HL-60/S4 (cell line): ENCODE measurements around the gene REST.
"Not testable (repeated sequence)": the region's sequence is repeated elsewhere in the genome, so short reads cannot be mapped to it uniquely, and the experiment has no call there.

Source experiments
- in situ Hi-C: fragments of 300-500 bp; cut with MboI; formaldehyde crosslinking; loops from 2 replicates; pipeline ENCODE4 v1.14.3; 2022; ENCODE audit warnings: low sequenced_read_pairs

The REST gene

DNA sequence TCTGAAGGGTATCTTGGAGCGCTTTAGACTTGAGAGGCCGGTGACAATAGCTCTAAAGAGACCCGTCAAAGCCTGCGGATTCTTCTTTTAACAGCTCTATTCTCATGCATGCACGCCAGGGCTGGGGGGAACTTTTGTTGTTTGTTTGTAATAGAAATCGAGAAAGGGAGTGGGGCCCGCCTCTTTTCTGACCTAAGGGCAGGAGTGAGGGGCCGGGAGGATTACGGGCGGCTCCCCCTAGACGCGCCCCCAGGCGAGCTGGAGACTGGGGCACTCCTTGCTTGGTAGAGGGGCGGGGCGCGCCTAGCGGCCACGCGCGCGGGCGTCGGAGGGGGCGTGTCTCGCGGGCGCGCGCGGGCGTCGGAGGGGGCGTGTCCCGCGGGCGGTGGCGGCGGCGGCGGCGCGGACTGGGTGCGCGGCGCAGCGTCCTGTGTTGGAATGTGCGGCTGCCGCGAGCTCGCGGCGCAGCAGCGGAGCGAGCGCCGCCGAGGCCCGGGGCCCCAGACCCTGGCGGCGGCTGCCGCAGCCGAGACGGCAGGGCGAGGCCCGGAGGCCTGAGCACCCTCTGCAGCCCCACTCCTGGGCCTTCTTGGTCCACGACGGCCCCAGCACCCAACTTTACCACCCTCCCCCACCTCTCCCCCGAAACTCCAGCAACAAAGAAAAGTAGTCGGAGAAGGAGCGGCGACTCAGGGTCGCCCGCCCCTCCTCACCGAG lies at the start of gene REST:
Gene REST, plus strand, starts transcription at position 412 of the 717 bp plus-strand sequence. CDS start 2,739 bp downstream, outside the sequence.
- in situ Hi-C loops = no loop called here

GRCh38 chr4:56859841-56860240 lies 47.9 kb upstream of the REST start:
- in situ Hi-C loops = no loop called here

DNA sequence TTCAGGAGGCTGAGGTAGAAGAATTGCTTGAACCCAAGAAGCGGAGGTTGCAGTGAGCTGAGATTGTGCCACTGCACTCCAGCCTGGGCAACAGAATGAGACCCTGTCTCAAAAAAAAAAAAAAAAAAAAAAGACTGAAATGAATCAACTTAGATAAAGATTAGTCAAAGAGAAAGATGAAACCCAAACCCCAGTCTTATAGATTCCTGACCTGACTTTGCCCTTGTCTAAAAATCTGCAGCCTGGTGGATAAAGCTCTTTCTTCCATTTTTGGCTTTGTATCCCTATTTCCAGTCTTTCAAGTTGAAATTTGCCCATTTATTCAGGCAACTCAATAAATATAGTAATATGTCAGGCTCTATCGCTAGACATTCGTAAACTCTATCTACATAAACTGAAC lies 46.9 kb upstream of the REST start:
- in situ Hi-C loops = no loop called here

DNA sequence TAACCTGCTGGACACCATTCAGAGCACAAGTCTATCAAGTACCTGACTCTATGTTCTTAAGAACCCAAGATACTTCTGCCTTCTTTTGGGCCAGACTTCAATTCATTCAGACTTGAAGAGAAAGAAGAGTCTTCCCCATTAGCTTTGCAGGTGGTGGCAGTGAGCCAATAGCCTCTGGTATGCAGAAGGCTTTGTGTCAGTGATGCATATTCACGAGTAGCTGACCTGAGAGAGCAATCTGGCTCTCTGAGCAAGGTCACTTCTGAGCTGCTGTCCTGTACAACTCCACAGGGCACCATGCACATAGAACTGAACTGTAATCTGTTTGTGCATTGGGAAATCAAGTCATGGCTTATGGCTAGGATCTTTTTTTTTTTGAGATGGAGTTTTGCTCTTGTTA lies 46.3 kb upstream of the REST start:
- in situ Hi-C loops = no loop called here

DNA sequence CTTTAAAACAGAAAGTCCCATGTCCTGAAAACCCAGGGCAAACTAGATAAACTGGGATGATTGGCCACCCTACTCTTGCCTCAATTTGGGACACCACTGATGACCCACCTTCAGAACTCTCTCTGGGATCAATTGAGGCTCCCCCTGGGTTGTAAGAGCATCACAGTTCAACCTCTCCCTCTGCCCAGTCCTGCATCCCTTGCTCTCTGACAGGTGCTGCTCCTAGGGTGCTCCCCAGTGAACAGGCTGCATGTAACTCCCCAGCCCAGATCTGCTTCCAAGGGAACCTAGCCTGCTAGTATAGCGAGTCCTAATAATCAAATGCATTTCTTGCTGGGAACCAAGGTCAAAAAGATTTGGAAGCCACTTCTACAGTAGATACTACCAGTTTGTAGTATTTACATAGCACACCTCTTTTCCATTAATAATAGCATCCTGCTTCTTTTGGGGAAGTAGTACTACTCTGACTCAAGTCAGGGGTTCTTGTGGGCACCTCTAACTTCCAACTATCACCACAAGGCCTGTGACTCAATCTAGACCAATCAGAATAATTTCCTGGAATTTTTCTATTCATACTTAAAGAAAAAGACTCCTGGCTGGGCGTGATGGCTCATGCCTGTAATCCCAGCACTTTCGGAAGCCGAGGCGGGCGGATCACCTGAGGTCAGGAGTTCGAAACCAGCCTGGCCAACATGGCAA lies 44.1 kb upstream of the REST start:
- in situ Hi-C loops = no loop called here

- in situ Hi-C loops = no loop called here
Observed at GRCh38 chr4:56870946-56871345, 36.8 kb upstream of the REST start.

- in situ Hi-C loops = no loop called here
Observed at GRCh38 chr4:56871371-56871866, 36.3 kb upstream of the REST start.

GRCh38 chr4:56874166-56874565 lies 33.5 kb upstream of the REST start:
- in situ Hi-C loops = no loop called here

DNA sequence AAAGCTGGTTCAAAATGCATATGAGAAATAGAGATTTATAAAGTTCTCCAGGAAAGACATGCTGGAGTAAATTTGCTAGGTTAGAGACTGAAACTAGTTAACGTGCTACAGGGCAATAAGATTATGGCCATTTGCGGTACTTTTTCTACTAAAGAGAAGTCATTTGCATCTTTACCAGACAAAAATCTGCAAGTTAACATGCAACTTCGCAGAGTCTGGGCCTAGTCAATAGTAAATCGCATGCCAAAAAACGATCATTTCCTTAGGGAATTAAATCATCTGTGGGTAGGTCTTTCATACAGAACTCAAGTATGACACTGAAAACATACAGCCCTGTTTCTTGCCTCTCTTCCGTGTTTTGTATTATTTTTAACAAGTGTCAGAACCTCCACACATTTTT lies 32.8 kb upstream of the REST start:
- in situ Hi-C loops = no loop called here

DNA sequence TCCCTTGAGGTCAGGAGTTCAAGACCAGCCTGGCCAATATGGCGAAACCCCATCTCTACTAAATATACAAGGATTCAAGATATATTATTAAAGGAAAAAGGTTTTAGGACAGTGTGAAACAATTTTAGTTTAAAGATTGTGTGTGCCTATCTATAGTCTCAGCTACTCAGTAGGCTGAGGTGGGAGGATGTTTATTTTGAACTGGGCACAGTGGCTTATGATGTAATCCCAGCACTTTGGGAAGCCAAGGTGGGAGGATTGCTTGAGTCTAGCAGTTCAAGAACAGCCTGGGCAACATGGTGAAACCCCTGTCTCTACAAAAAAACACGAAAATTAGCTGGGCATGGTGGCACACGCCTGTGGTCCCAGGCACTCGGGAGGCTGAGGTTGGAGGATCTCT lies 31.4 kb upstream of the REST start:
- in situ Hi-C loops = no loop called here

- in situ Hi-C loops = no loop called here
Observed at GRCh38 chr4:56879996-56880395, 27.7 kb upstream of the REST start.

DNA sequence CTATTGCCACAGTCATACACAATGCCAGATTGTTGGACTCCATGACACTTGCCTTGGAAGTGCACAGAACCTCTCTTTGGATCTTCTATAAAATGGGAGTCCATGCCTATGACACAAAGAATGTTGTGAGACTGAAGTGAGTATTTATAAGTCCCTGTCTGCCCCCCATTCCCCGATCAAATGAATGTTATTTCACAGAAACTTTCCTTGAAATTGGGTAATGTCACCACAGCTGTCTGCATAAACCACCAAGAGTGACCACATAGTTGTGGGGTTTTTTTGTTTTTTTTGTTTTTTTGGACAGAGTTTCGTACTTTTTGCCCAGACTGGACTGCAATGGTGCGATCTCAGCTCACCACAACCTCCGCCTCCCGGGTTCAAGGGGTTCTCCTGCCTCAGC lies 27.1 kb upstream of the REST start:
- in situ Hi-C loops = no loop called here

DNA sequence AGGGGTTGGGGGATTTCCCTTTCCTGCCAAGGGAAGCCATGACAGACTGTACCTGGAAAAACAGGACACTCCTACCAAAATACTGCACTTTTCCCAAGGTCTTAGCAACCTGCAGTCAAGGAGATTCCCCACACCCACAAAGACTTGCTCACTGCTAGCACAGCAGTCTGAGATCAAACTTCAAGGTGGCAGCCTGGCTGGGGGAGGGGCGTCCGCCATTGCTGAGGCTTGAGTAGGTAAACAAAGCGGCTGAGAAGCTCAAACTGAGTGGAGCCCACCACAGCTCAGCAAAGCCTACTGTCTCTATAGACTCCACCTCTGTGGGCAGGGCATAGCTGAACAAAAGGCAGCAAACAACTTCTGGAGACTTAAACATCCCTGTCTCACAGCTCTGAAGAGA lies 23.2 kb upstream of the REST start:
- in situ Hi-C loops = not testable (repeated sequence)

GRCh38 chr4:56892691-56893090 lies 15.0 kb upstream of the REST start:
- in situ Hi-C loops = no loop called here

DNA sequence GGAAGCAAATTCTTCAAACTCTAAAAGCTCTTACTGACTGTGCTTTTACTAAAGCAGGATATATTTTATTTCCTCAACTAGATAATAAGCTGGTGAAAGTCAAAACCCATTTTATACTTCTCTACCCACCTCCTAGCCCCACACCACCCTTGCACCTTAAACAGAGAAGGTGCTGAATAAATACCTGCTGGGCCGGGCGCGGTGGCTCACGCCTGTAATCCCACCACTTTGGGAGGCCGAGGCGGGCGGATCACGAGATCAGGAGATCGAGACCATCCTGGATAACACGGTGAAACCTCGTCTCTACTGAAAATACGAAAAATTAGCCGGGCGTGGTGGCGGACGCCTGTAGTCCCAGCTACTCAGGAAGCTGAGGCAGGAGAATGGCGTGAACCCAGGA lies 9.9 kb upstream of the REST start:
- in situ Hi-C loops = not testable (repeated sequence)

DNA sequence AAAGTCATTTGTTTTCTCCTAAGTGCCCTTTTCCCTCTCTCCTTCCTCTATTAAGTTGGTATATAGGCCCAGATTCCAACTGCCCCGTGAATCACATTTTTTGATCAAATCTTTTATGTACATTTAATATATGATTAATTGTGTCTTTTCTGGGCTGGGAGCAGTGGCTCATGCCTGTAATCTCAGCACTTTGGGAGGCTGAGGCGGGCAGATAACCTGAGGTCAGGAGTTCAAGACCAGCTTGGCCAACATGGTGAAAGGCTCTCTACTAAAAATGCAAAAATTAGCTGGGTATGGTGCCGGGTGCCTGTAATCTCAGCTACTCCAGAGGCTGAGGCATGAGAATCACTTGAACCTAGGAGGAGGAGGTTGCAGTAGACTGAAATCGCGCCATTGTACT lies 7.5 kb upstream of the REST start:
- in situ Hi-C loops = not testable (repeated sequence)

- in situ Hi-C loops = no loop called here
Observed at GRCh38 chr4:56902703-56903102, 5.0 kb upstream of the REST start.

DNA sequence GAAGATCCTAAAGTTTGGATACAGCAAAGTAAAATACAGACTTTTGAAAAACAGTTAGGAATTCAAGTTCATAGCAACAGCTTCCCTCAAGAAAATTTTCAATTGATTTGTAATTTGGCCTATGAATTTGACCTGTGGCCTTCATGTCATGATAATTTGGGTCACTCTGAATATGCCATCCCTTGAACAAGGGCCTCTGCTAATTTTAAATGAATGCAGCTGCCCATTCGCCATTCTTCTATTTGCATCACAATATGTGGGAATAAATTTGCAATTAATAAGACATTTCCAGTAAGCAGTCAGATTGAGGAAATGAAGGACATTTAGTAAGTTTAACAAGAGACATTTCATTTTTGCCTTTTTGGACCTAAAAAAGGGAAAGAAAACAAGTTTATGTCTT lies 1.9 kb upstream of the REST start:
- in situ Hi-C loops = no loop called here

GRCh38 chr4:56906489-56907393 lies 959 bp upstream of the REST start:
- in situ Hi-C loops = no loop called here

DNA sequence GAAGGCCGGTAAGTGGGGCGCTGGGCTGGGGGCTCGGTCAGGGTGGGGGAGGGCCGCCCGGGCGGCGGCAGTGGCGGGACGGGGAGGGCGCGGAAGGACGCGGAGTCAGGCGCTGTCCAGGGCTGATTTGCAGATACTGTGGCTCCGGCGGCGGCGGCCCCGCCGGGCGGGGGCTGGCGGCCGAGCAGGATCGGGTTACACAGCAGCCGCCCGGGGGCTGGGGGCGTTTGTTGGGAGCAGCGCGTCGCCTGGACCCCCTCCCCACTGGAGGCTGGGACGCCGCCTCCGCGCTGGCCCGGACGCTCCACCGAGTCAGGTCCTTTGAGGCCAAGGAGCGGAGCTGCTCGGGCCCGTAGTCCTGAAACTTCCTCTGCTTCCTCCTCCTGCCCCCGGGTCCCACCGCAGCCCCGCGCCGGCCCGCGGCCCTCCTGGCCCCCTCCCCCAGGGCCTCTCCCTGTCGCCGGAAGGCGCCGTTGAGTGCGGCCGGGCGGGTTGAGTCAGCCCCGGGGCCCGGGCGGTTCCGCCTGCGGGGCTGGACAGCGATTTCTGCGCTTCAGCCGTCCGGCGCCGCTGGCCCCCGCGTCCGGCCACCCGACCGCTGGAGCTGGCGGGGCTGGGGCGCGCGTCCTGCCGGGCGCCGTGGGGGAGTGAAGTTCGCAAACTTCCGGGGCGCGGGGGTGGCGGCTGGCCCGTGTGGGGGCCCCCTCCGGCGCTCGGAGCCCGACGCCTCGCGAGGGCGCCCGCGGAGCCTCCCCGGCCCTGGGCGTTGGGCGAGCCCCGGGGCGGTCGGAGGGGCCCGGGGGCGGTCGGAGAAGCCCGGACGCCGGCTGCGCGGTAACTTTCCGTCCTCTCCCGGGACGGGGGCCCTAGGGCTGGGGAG lies 746 bp downstream of the REST start:
- in situ Hi-C loops = no loop called here
